H1 (cell line): ENCODE results near the gene HSD11B1. TPM values are rescaled to one million over a fixed set of nuclear protein-coding genes. Genes with fewer than 3 reads are reported as not detected.

ENCODE experiments used
- CTCF ChIA-PET: fragments of 300-600 bp; sonication (Branson Sonifier 250); formaldehyde crosslinking; loops from one replicate; lab custom pipeline; 2021; ENCODE audit not compliant: partially characterized antibody; lab: Charles Lee
- POLR2A ChIA-PET: fragments of 300-600 bp; sonication (Branson Sonifier 250); formaldehyde crosslinking; loops from one replicate; lab custom pipeline; 2021; ENCODE audit warnings: inconsistent platforms; ENCODE audit not compliant: partially characterized antibody; lab: Charles Lee
- DNase-seq, 2 experiments: peaks; one replicate each; pipeline versions ENCODE4 v3.0.0 to v3.0.0-alpha.2; 2010 to 2022; ENCODE audit warnings: low spot score in 2 of 2, low read depth in 1 of 2, mixed read lengths in 1 of 2
- FAIRE-seq: peaks from 2 replicates; lab custom pipeline; 2011; peaks lifted over from hg19 to GRCh38; lab: Jason Lieb, UNC
- H2AFZ ChIP-seq: 2 replicates; pipeline ENCODE4 v1.8.1; 2012; ENCODE audit warnings: low read length, inconsistent platforms
- H2AK5ac ChIP-seq: 2 replicates; pipeline ENCODE4 v1.6.1; 2013; ENCODE audit warnings: low read depth, low read length
- H2BK120ac ChIP-seq: replicated peaks from 2 replicates; pipeline ENCODE3; 2013; ENCODE audit warnings: low read depth, low read length, inconsistent platforms
- H2BK12ac ChIP-seq: 2 replicates; pipeline ENCODE4 v1.6.1; 2013; ENCODE audit warnings: low read depth, low read length
- H2BK15ac ChIP-seq: 2 replicates; pipeline ENCODE4 v1.6.1; 2013; ENCODE audit warnings: low read length
- H2BK20ac ChIP-seq: 2 replicates; pipeline ENCODE4 v1.6.1; 2013; ENCODE audit warnings: low read length
- H2BK5ac ChIP-seq: 2 replicates; pipeline ENCODE4 v1.6.1; 2013; ENCODE audit warnings: low read depth, low read length
- H3K14ac ChIP-seq: 2 replicates; pipeline ENCODE4 v1.6.1; 2013; ENCODE audit warnings: inconsistent platforms; ENCODE audit not compliant: insufficient read length
- H3K18ac ChIP-seq: 2 replicates; pipeline ENCODE4 v1.6.1; 2013; ENCODE audit warnings: low read length; ENCODE audit errors: extremely low read depth
- H3K23ac ChIP-seq: 2 replicates; pipeline ENCODE4 v1.6.1; 2013; ENCODE audit warnings: inconsistent platforms; ENCODE audit not compliant: insufficient read length
- H3K23me2 ChIP-seq: 2 replicates; pipeline ENCODE4 v1.6.1; 2013; ENCODE audit warnings: low read depth, low read length
- H3K27ac ChIP-seq: 2 replicates; pipeline ENCODE4 v1.6.1; 2011; ENCODE audit warnings: low read depth, low read length, inconsistent platforms
- H3K27me3 ChIP-seq, 4 experiments: replicated peaks in 1 of 4; 1 replicate in 1 of 4; 2 replicates in 3 of 4; pipeline versions ENCODE4 v1.6.1 to v1.8.1; 2011 to 2013; ENCODE audit warnings: low read length in 3 of 4, mild to moderate bottlenecking in 3 of 4, inconsistent platforms in 2 of 4, mixed read lengths in 2 of 4, moderate library complexity in 1 of 4; ENCODE audit not compliant: control insufficient read depth in 3 of 4, insufficient read depth in 3 of 4; ENCODE audit errors: extremely low read depth in 1 of 4
- H3K36me3 ChIP-seq, 4 experiments: 2 replicates each; pipeline versions ENCODE4 v1.6.1 to v1.8.1; 2011 to 2013; ENCODE audit warnings: mild to moderate bottlenecking in 4 of 4, low read length in 3 of 4, moderate library complexity in 2 of 4, control low read depth in 1 of 4, inconsistent platforms in 1 of 4; ENCODE audit not compliant: insufficient read depth in 4 of 4, control insufficient read depth in 2 of 4
- H3K4ac ChIP-seq: replicated peaks from 2 replicates; pipeline ENCODE3; 2013; ENCODE audit warnings: low read length, low read depth, mixed read lengths, inconsistent platforms; ENCODE audit not compliant: insufficient read length
- H3K4me1 ChIP-seq, 4 experiments: replicated peaks in 1 of 4; 1 replicate in 1 of 4; 2 replicates in 3 of 4; pipeline versions ENCODE4 v1.6.1 to v1.8.1; 2011 to 2013; ENCODE audit warnings: low read length in 3 of 4, inconsistent platforms in 2 of 4, mixed read lengths in 1 of 4; ENCODE audit not compliant: insufficient read depth in 4 of 4, control insufficient read depth in 3 of 4
- H3K4me2 ChIP-seq, 2 experiments: 2 replicates each; pipeline versions ENCODE4 v1.6.1 to v1.8.1; 2011 to 2013; ENCODE audit warnings: low read depth in 2 of 2, low read length in 2 of 2, control low read depth in 1 of 2, inconsistent platforms in 1 of 2, mild to moderate bottlenecking in 1 of 2; ENCODE audit not compliant: insufficient read depth in 1 of 2
- H3K4me3 ChIP-seq, 4 experiments: fragments of 200-600, 300-600 bp in 1 of 4; sonication (generic), shearing (Covaris generic), sonication (Bioruptor Twin) in 1 of 4; 2 replicates each; pipeline versions ENCODE4 v1.5.1 to v1.8.1; 2011 to 2016; ENCODE audit warnings: low read length in 4 of 4, low read depth in 3 of 4, control low read depth in 2 of 4, inconsistent platforms in 2 of 4, mild to moderate bottlenecking in 2 of 4, mixed read lengths in 1 of 4, moderate library complexity in 1 of 4; ENCODE audit not compliant: insufficient read depth in 2 of 4; ENCODE audit errors: extremely low read depth in 1 of 4
- H3K56ac ChIP-seq: replicated peaks from 2 replicates; pipeline ENCODE3; 2013; ENCODE audit warnings: low read depth, mild to moderate bottlenecking, mixed read lengths, low read length, inconsistent platforms; ENCODE audit not compliant: insufficient read length
- H3K79me1 ChIP-seq: 2 replicates; pipeline ENCODE4 v1.6.1; 2013; ENCODE audit warnings: low read depth, low read length, control low read depth
- H3K79me2 ChIP-seq, 2 experiments: 2 replicates each; pipeline versions ENCODE4 v1.6.1 to v1.8.1; 2012 to 2013; ENCODE audit warnings: low read length in 2 of 2, mild to moderate bottlenecking in 2 of 2, inconsistent platforms in 1 of 2; ENCODE audit not compliant: insufficient read depth in 2 of 2, control insufficient read depth in 1 of 2
- H3K9ac ChIP-seq, 4 experiments: replicated peaks in 1 of 4; 1 replicate in 1 of 4; 2 replicates in 3 of 4; pipeline versions ENCODE4 v1.6.1 to v1.8.1; 2011 to 2013; ENCODE audit warnings: low read depth in 3 of 4, low read length in 3 of 4, control low read depth in 2 of 4, mild to moderate bottlenecking in 2 of 4, moderate library complexity in 2 of 4, inconsistent platforms in 1 of 4; ENCODE audit errors: extremely low read depth in 1 of 4
- H3K9me3 ChIP-seq, 2 experiments: 2 replicates each; pipeline versions ENCODE4 v1.6.1 to v1.8.1; 2012 to 2013; ENCODE audit warnings: mild to moderate bottlenecking in 2 of 2, moderate library complexity in 2 of 2, control low read depth in 1 of 2, inconsistent platforms in 1 of 2, low read depth in 1 of 2, low read length in 1 of 2, mixed read lengths in 1 of 2; ENCODE audit not compliant: insufficient read depth in 2 of 2
- H4K20me1 ChIP-seq, 2 experiments: replicated peaks in 1 of 2; 2 replicates each; pipeline versions ENCODE3 to v1.8.1; 2011 to 2013; ENCODE audit warnings: inconsistent platforms in 2 of 2, low read length in 2 of 2, mild to moderate bottlenecking in 1 of 2; ENCODE audit not compliant: insufficient read depth in 2 of 2, control insufficient read depth in 1 of 2
- H4K5ac ChIP-seq: 2 replicates; pipeline ENCODE4 v1.6.1; 2013; ENCODE audit warnings: low read length, low read depth, mixed read lengths, inconsistent platforms; ENCODE audit not compliant: insufficient read length
- H4K8ac ChIP-seq: 2 replicates; pipeline ENCODE4 v1.8.0; 2013; ENCODE audit warnings: mild to moderate bottlenecking, moderate library complexity, low read length, inconsistent platforms; ENCODE audit not compliant: insufficient read depth; ENCODE audit errors: extremely low read depth
- H4K91ac ChIP-seq: replicated peaks from 2 replicates; pipeline ENCODE3; 2013; ENCODE audit warnings: low read length, mixed read lengths, inconsistent platforms; ENCODE audit not compliant: insufficient read length
- ATF3 ChIP-seq: IDR thresholded peaks from 2 replicates; pipeline ENCODE4 v1.6.1; 2011; ENCODE audit warnings: low read depth, mild to moderate bottlenecking, low read length; ENCODE audit not compliant: insufficient read depth
- CEBPB ChIP-seq: IDR thresholded peaks from 2 replicates; pipeline ENCODE4 v1.6.1; 2012; ENCODE audit warnings: low read depth, low read length
- SAP30 ChIP-seq: fragments of 300-600 bp; sonication (generic); IDR thresholded peaks from 2 replicates; pipeline ENCODE4 v1.7.1; 2012; ENCODE audit warnings: low read length, moderate library complexity, mild to moderate bottlenecking, inconsistent platforms; ENCODE audit not compliant: insufficient read depth, insufficient replicate concordance
- TEAD4 ChIP-seq: IDR thresholded peaks from 2 replicates; pipeline ENCODE4 v1.6.1; 2012; ENCODE audit warnings: low read depth, low read length, inconsistent platforms, mixed read lengths
- WGBS, 2 experiments: shearing (Covaris generic) in 1 of 2; methylation state at CpG; one replicate each; pipeline versions ENCODE4 v1.1.6 to v1.1.7; 2013 to 2015; ENCODE audit warnings: low lambda C conversion rate in 2 of 2, mixed read lengths in 2 of 2, inconsistent platforms in 1 of 2, low coverage in 1 of 2, missing lambda C conversion rate in 1 of 2; ENCODE audit not compliant: insufficient replicate concordance in 2 of 2, insufficient coverage in 1 of 2, insufficient read length in 1 of 2; ENCODE audit errors: extremely low coverage in 1 of 2, missing lambda C conversion rate in 1 of 2; 5-methylcytosine and 5-hydroxymethylcytosine counted together
- polyA plus RNA-seq, 7 experiments: library from polyadenylated mRNA; depleted of rRNA in 3 of 7; stranded (reverse) in 5 of 7; unstranded in 2 of 7; fragments of >200 nt in 5 of 7; fragments of 200-250 nt in 2 of 7; gene quantifications; 1 replicate in 5 of 7; 2 replicates in 1 of 7; 4 replicates in 1 of 7; pipeline versions ENCODE4 v1.2.1 to v1.2.3, GENCODE V29; 2011 to 2013; ENCODE audit warnings: missing spikeins in 2 of 7, mixed read lengths in 2 of 7
- total RNA-seq: library from RNA; stranded (reverse); fragmentation: NEBNext Ultra II Directional; extraction: Animal tissue kit (Norgen Biotek cat#: 25700); gene quantifications from 2 replicates; pipeline ENCODE4 v1.2.1, GENCODE V29; 2021

HSD11B1 gene
- total and polyA plus RNA-seq, 2 of the 8 experiments (the other 6 are each of a cell fraction or from before 2014, with no cell fraction given) = not detected

GRCh38 chr1:209673631-209674417, 30.8 kb upstream of the HSD11B1 start:
- FAIRE-seq (no peak), DNase-seq (no peak)
- Histone ChIP-seq H2BK5ac (no peak overlapping the region), H2BK120ac (no peak overlapping the region), H3K27me3 (peaks cover 18 to 45% (median 42%) of the 10 kb centered on the region in 4 experiments), H3K79me2 (no peaks in the 10 kb centered on the region), H2BK12ac (no peak overlapping the region; the same call in 1 of the 2 replicates), H2BK20ac (no peak overlapping the region), H3K23ac (no peak overlapping the region), H3K79me1 (no peaks in the 10 kb centered on the region), H3K4me2 (peak overlapping the region in 1 of 2 experiments; percentile 96; a peak in 2 of 4 replicates), H4K20me1 (no peaks in the 10 kb centered on the region), H4K91ac (no peak overlapping the region), H3K4me1 (peaks cover 0 to 4% (median 3%) of the 10 kb centered on the region in 4 experiments; a peak in 6 of 7 replicates), H4K8ac (no peak overlapping the region), H2BK15ac (no peak overlapping the region), H3K18ac (no peak overlapping the region), H3K23me2 (peaks cover 10% of the 10 kb centered on the region), H2AFZ (no peak overlapping the region), H3K4ac (no peak overlapping the region), H3K27ac (no peak overlapping the region), H4K5ac (no peak overlapping the region), H3K14ac (no peak overlapping the region), H3K56ac (no peak overlapping the region), H3K4me3 (peak overlapping the region in 1 of 4 experiments; percentile 64; a peak in 1 of 8 replicates), H3K9me3 (no peaks in the 10 kb centered on the region), H2AK5ac (no peak overlapping the region), H3K36me3 (no peaks in the 10 kb centered on the region), H3K9ac (no peak overlapping the region)
- 81% methylated on average over 7 of the region's 7 CpGs; no CpG with 5 or more reads in 1 of the 2 experiments for WGBS, 2 experiments
- POLR2A ChIA-PET = interaction anchor here (0.6 to 3.2 kb wide), 10 partner anchors 9 to 1779 kb away, joined by 3 to 10 read pairs (median 4); partner anchors contain the start of gene CAMK1G
- CTCF ChIA-PET = interaction anchor here (0.8 to 4.9 kb wide), 9 partner anchors 14 to 97 kb away, joined by 3 to 25 read pairs (median 3); no protein-coding TSS in a partner anchor
- TF ChIP-seq CEBPB (peak; percentile 84), SAP30 (no peak), ATF3 (peak; percentile 27; the same call in 1 of the 2 replicates), TEAD4 (no peak)
